Hepatocyte (in vitro differentiated cells): ENCODE results near the gene PREX1. TPM values are rescaled to one million over a fixed set of nuclear protein-coding genes. Genes with fewer than 3 reads are reported as not detected.

Source experiments
- DNase-seq: peaks from one replicate; pipeline ENCODE4 v3.0.0-alpha.2; 2016; ENCODE audit warnings: low spot score
- H2AFZ ChIP-seq: fragments of 200-600 bp; sonication (generic); 2 replicates; pipeline ENCODE4 v1.6.0; 2016; ENCODE audit warnings: antibody characterized with exemption, mild to moderate bottlenecking
- H3K27ac ChIP-seq: fragments of 200-600 bp; sonication (generic); 2 replicates; pipeline ENCODE4 v1.5.1; 2016; ENCODE audit warnings: mild to moderate bottlenecking
- H3K27me3 ChIP-seq: fragments of 200-600 bp; sonication (generic); 2 replicates; pipeline ENCODE4 v1.6.1; 2016
- H3K36me3 ChIP-seq: fragments of 200-600 bp; sonication (generic); replicated peaks from 2 replicates; pipeline ENCODE4 v1.5.1; 2016; ENCODE audit warnings: low read depth; ENCODE audit not compliant: insufficient read depth
- H3K4me1 ChIP-seq: fragments of 200-600 bp; sonication (generic); 2 replicates; pipeline ENCODE4 v1.5.1; 2016; ENCODE audit warnings: mild to moderate bottlenecking, moderate library complexity; ENCODE audit not compliant: insufficient read depth
- H3K4me2 ChIP-seq: fragments of 200-600 bp; sonication (generic); 2 replicates; pipeline ENCODE4 v1.6.0; 2016
- H3K4me3 ChIP-seq: fragments of 200-600 bp; sonication (generic); 2 replicates; pipeline ENCODE4 v1.5.1; 2016; ENCODE audit warnings: mild to moderate bottlenecking
- H3K79me2 ChIP-seq: fragments of 200-600 bp; sonication (generic); 2 replicates; pipeline ENCODE4 v1.6.0; 2017; ENCODE audit warnings: mild to moderate bottlenecking
- H3K9me2 ChIP-seq: fragments of 200-600 bp; sonication (generic); replicated peaks from 2 replicates; pipeline ENCODE4 v1.6.0; 2017; ENCODE audit warnings: mild to moderate bottlenecking; ENCODE audit not compliant: insufficient read depth
- H3K9me3 ChIP-seq: fragments of 200-600 bp; sonication (generic); 2 replicates; pipeline ENCODE4 v1.5.1; 2016; ENCODE audit warnings: low read depth, mild to moderate bottlenecking
- H4K20me1 ChIP-seq: fragments of 200-600 bp; sonication (generic); 2 replicates; pipeline ENCODE4 v1.6.0; 2016; ENCODE audit warnings: mild to moderate bottlenecking; ENCODE audit not compliant: insufficient read depth, poor library complexity, severe bottlenecking
- CTCF ChIP-seq: fragments of 200-600 bp; sonication (generic); IDR thresholded peaks from 2 replicates; pipeline ENCODE4 v1.5.1; 2016; ENCODE audit warnings: antibody characterized with exemption, mild to moderate bottlenecking; ENCODE audit not compliant: poor library complexity
- EZH2 ChIP-seq: fragments of 200-600 bp; sonication (generic); IDR thresholded peaks from 2 replicates; pipeline ENCODE4 v1.6.1; 2016; ENCODE audit warnings: antibody characterized with exemption, mild to moderate bottlenecking, borderline replicate concordance
- EZH2phosphoT487 ChIP-seq: fragments of 200-600 bp; sonication (generic); IDR thresholded peaks from one replicate; pipeline ENCODE4 v1.6.1; 2018; ENCODE audit warnings: antibody characterized with exemption, mild to moderate bottlenecking, low read depth, moderate library complexity; ENCODE audit not compliant: unreplicated experiment, severe bottlenecking
- WGBS: methylation state at CpG from one replicate; pipeline ENCODE4 v1.1.6; 2016; ENCODE audit warnings: low lambda C conversion rate; ENCODE audit errors: missing lambda C conversion rate; 5-methylcytosine and 5-hydroxymethylcytosine counted together
- polyA plus RNA-seq: library from polyadenylated mRNA; unstranded; fragments of >200 nt; fragmentation: Nextera tagmentation; extraction: Ambion mirVana; gene quantifications from 2 replicates; pipeline ENCODE4 v1.2.1, GENCODE V29; 2016
- total RNA-seq: library from RNA; depleted of rRNA; stranded (reverse); fragments of >200 nt; gene quantifications from 2 replicates; pipeline ENCODE4 v1.2.3, GENCODE V29; 2014

PREX1 gene
- total and polyA plus RNA-seq, 2 experiments from 2014 or later: 1.8 to 2.9 TPM

- Histone ChIP-seq H3K9me3 (no peaks in the 10 kb centered on the region), H3K36me3 (no peaks in the 10 kb centered on the region), H4K20me1 (no peaks in the 10 kb centered on the region), H3K79me2 (no peaks in the 10 kb centered on the region), H2AFZ (no peak overlapping the region), H3K4me3 (no peak overlapping the region), H3K4me2 (no peak overlapping the region), H3K9me2 (no peaks in the 10 kb centered on the region), H3K27me3 (no peaks in the 10 kb centered on the region), H3K27ac (no peak overlapping the region), H3K4me1 (no peaks in the 10 kb centered on the region)
- no peak for DNase-seq
- 88% methylated on average over 7 of the region's 7 CpGs for WGBS
- TF ChIP-seq EZH2phosphoT487 (no peak), CTCF (no peak), EZH2 (no peak)
Measured at GRCh38 chr20:48604936-48605335, 222.9 kb downstream of the PREX1 start.

- Histone ChIP-seq H3K36me3 (no peaks in the 10 kb centered on the region), H4K20me1 (no peaks in the 10 kb centered on the region), H3K79me2 (no peaks in the 10 kb centered on the region), H3K4me3 (no peak overlapping the region), H3K4me2 (no peak overlapping the region), H3K27me3 (no peaks in the 10 kb centered on the region), H2AFZ (no peak overlapping the region), H3K4me1 (no peaks in the 10 kb centered on the region), H3K27ac (no peak overlapping the region), H3K9me3 (no peaks in the 10 kb centered on the region), H3K9me2 (no peaks in the 10 kb centered on the region)
- TF ChIP-seq EZH2: no peak
- no peak for TF ChIP-seq EZH2phosphoT487
- TF ChIP-seq CTCF: no peak
- 94% methylated on average over 7 of the region's 9 CpGs for WGBS
- DNase-seq: no peak
Measured at GRCh38 chr20:48604426-48604825, 223.4 kb downstream of the PREX1 start.

GRCh38 chr20:48603819-48604405, 223.9 kb downstream of the PREX1 start:
- H3K9me3 ChIP-seq: no peaks in the 10 kb centered on the region
- no peak for TF ChIP-seq CTCF
- no peak for TF ChIP-seq EZH2phosphoT487
- no peak for TF ChIP-seq EZH2
- H3K4me2 ChIP-seq: no peak overlapping the region
- no peak overlapping the region for H3K27ac ChIP-seq
- DNase-seq: no peak
- H3K36me3 ChIP-seq: no peaks in the 10 kb centered on the region
- H3K27me3 ChIP-seq: no peaks in the 10 kb centered on the region
- no peaks in the 10 kb centered on the region for H3K9me2 ChIP-seq
- no peak overlapping the region for H3K4me3 ChIP-seq
- H2AFZ ChIP-seq: no peak overlapping the region
- H3K79me2 ChIP-seq: no peaks in the 10 kb centered on the region
- no peaks in the 10 kb centered on the region for H3K4me1 ChIP-seq
- no peaks in the 10 kb centered on the region for H4K20me1 ChIP-seq
- WGBS: 89% methylated on average over 11 of the region's 11 CpGs
